NCI-H128 (cell line): Measurements from ENCODE around the gene CEBPA.

Experiments used
- DNase-seq: peaks from one replicate; lab custom pipeline; 2025; ENCODE audit not compliant: unreplicated experiment; lab: John Stamatoyannopoulos, UW

CEBPA gene

GRCh38 chr19:33289261-33289660 lies 13.1 kb downstream of the CEBPA start:
- DNase-seq = no peak

GRCh38 chr19:33288666-33289065 lies 13.7 kb downstream of the CEBPA start:
- no peak for DNase-seq

- DNase-seq = no peak
Observed at GRCh38 chr19:33287927-33288326, 14.4 kb downstream of the CEBPA start.

- DNase-seq = no peak
Observed at GRCh38 chr19:33287438-33287837, 14.9 kb downstream of the CEBPA start.

GRCh38 chr19:33286899-33287298 lies 15.4 kb downstream of the CEBPA start:
- DNase-seq = no peak

- DNase-seq = no peak
Observed at GRCh38 chr19:33285441-33285927, 16.9 kb downstream of the CEBPA start.

GRCh38 chr19:33284756-33285155 lies 17.6 kb downstream of the CEBPA start:
- no peak for DNase-seq

- no peak for DNase-seq
Observed at GRCh38 chr19:33284146-33284643, 18.1 kb downstream of the CEBPA start.

- no peak for DNase-seq
Observed at GRCh38 chr19:33283589-33283988, 18.7 kb downstream of the CEBPA start.

- DNase-seq = no peak
Observed at GRCh38 chr19:33282036-33282671, 20.2 kb downstream of the CEBPA start.

GRCh38 chr19:33281296-33281926 lies 20.9 kb downstream of the CEBPA start:
- DNase-seq = no peak

- DNase-seq = no peak
Observed at GRCh38 chr19:33280351-33280921, 21.9 kb downstream of the CEBPA start.

GRCh38 chr19:33279430-33280350 lies 22.6 kb downstream of the CEBPA start:
- DNase-seq = no peak

- DNase-seq = no peak
Observed at GRCh38 chr19:33278403-33279269, 23.7 kb downstream of the CEBPA start.

GRCh38 chr19:33278023-33278402 lies 24.3 kb downstream of the CEBPA start:
- no peak for DNase-seq

- DNase-seq = no peak
Observed at GRCh38 chr19:33277434-33277833, 24.9 kb downstream of the CEBPA start.

- no peak for DNase-seq
Observed at GRCh38 chr19:33275933-33276619, 26.3 kb downstream of the CEBPA start.

- no peak for DNase-seq
Observed at GRCh38 chr19:33275559-33275932, 26.8 kb downstream of the CEBPA start.

GRCh38 chr19:33274663-33275558 lies 27.4 kb downstream of the CEBPA start:
- DNase-seq = no peak
